ENCODE data around the gene NCK2. TPM values are rescaled to one million over a fixed set of nuclear protein-coding genes. Genes with fewer than 3 reads are reported as not detected.
"Not testable (repeated sequence)": the region's sequence is repeated elsewhere in the genome, so short reads cannot be mapped to it uniquely, and the experiment has no call there.

Gene NCK2
- total RNA-seq, 1 donor from 2014 or later, result 86.2 TPM

- no peak for DNase-seq
- no peaks in the 10 kb centered on the region for H3K9me3 Mint-ChIP-seq
- intact Hi-C loops (cut with micrococcal nuclease), result loop anchor here (2.0 kb wide), 2 partner anchors 13 to 15 kb away; no protein-coding TSS in a partner anchor
- no peaks in the 10 kb centered on the region for H3K27me3 Mint-ChIP-seq
- peaks cover 54% of the 10 kb centered on the region for H3K36me3 Mint-ChIP-seq (ENCODE audit: low read depth)
- peaks cover 70% of the 10 kb centered on the region for H3K4me1 Mint-ChIP-seq
- no peak overlapping the region for H3K4me3 Mint-ChIP-seq
- peak overlapping the region; percentile 83 for H3K27ac Mint-ChIP-seq
These were observed 23.5 kb downstream of the NCK2 start for GRCh38 chr2:105768176-105768575.

- Mint-ChIP-seq H3K27ac (peak overlapping the region; percentile 92), H3K27me3 (no peaks in the 10 kb centered on the region), H3K4me1 (peaks cover 73% of the 10 kb centered on the region), H3K4me3 (peak overlapping the region; percentile 53), H3K9me3 (no peaks in the 10 kb centered on the region), H3K36me3 (ENCODE audit: low read depth) (peaks cover 60% of the 10 kb centered on the region)
- intact Hi-C loops (cut with micrococcal nuclease), result loop anchor here (2.0 kb wide), 2 partner anchors 14 kb away; no protein-coding TSS in a partner anchor
- no peak for DNase-seq
These were observed 24.3 kb downstream of the NCK2 start for GRCh38 chr2:105768961-105769452.

GRCh38 chr2:105769504-105769903 is 24.8 kb downstream of the NCK2 start:
- Mint-ChIP-seq H3K4me1 (peaks cover 73% of the 10 kb centered on the region), H3K27ac (peak overlapping the region; percentile 92), H3K9me3 (no peaks in the 10 kb centered on the region), H3K36me3 (ENCODE audit: low read depth) (peaks cover 62% of the 10 kb centered on the region), H3K4me3 (peak overlapping the region; percentile 53), H3K27me3 (no peaks in the 10 kb centered on the region)
- no peak for DNase-seq
- intact Hi-C loops (cut with micrococcal nuclease), result loop anchor here (2.0 kb wide), 2 partner anchors 13 to 15 kb away; no protein-coding TSS in a partner anchor

GRCh38 chr2:105770149-105770548 is 25.4 kb downstream of the NCK2 start:
- Mint-ChIP-seq H3K36me3 (ENCODE audit: low read depth) (peaks cover 61% of the 10 kb centered on the region), H3K4me3 (peak overlapping the region; percentile 69), H3K4me1 (peaks cover 72% of the 10 kb centered on the region), H3K9me3 (no peaks in the 10 kb centered on the region), H3K27me3 (no peaks in the 10 kb centered on the region), H3K27ac (peak overlapping the region; percentile 92)
- no peak for DNase-seq
- intact Hi-C loops (cut with micrococcal nuclease), result no loop called here

- Mint-ChIP-seq H3K4me1 (peaks cover 74% of the 10 kb centered on the region), H3K36me3 (ENCODE audit: low read depth) (peaks cover 54% of the 10 kb centered on the region)
- DNase-seq; H3K9me3 Mint-ChIP-seq; intact Hi-C loops (cut with micrococcal nuclease); H3K27me3 Mint-ChIP-seq; H3K27ac Mint-ChIP-seq; H3K4me3 Mint-ChIP-seq: not testable (repeated sequence)
These were observed 26.6 kb downstream of the NCK2 start for GRCh38 chr2:105771291-105771690.

- no peak overlapping the region for H3K4me3 Mint-ChIP-seq
- intact Hi-C loops (cut with micrococcal nuclease), result no loop called here
- H3K9me3 Mint-ChIP-seq, result no peaks in the 10 kb centered on the region
- H3K36me3 Mint-ChIP-seq (ENCODE audit: low read depth), result peaks cover 53% of the 10 kb centered on the region
- no peak for DNase-seq
- peaks cover 75% of the 10 kb centered on the region for H3K4me1 Mint-ChIP-seq
- peak overlapping the region; percentile 65 for H3K27ac Mint-ChIP-seq
- no peaks in the 10 kb centered on the region for H3K27me3 Mint-ChIP-seq
These were observed 27.1 kb downstream of the NCK2 start for GRCh38 chr2:105771836-105772235.

GRCh38 chr2:105772362-105772761 is 27.6 kb downstream of the NCK2 start:
- Mint-ChIP-seq H3K27me3 (no peaks in the 10 kb centered on the region), H3K4me1 (peaks cover 75% of the 10 kb centered on the region), H3K4me3 (peak overlapping the region; percentile 40), H3K9me3 (no peaks in the 10 kb centered on the region), H3K36me3 (ENCODE audit: low read depth) (peaks cover 47% of the 10 kb centered on the region), H3K27ac (peak overlapping the region; percentile 63)
- intact Hi-C loops (cut with micrococcal nuclease), result no loop called here
- no peak for DNase-seq

GRCh38 chr2:105773568-105773967 is 28.9 kb downstream of the NCK2 start:
- Mint-ChIP-seq H3K9me3 (no peaks in the 10 kb centered on the region), H3K27me3 (no peaks in the 10 kb centered on the region), H3K36me3 (ENCODE audit: low read depth) (peaks cover 42% of the 10 kb centered on the region), H3K4me1 (peaks cover 80% of the 10 kb centered on the region), H3K4me3 (peak overlapping the region; percentile 14), H3K27ac (peak overlapping the region; percentile 74)
- intact Hi-C loops (cut with micrococcal nuclease), result no loop called here
- no peak for DNase-seq

- no peak for DNase-seq
- no peaks in the 10 kb centered on the region for H3K27me3 Mint-ChIP-seq
- H3K9me3 Mint-ChIP-seq, result no peaks in the 10 kb centered on the region
- H3K4me1 Mint-ChIP-seq, result peaks cover 75% of the 10 kb centered on the region
- intact Hi-C loops (cut with micrococcal nuclease), result no loop called here
- peak overlapping the region; percentile 81 for H3K27ac Mint-ChIP-seq
- H3K36me3 Mint-ChIP-seq (ENCODE audit: low read depth), result peaks cover 38% of the 10 kb centered on the region
- H3K4me3 Mint-ChIP-seq, result peak overlapping the region; percentile 58
These were observed 30.1 kb downstream of the NCK2 start for GRCh38 chr2:105774781-105775337.

- H3K27me3 Mint-ChIP-seq, result no peaks in the 10 kb centered on the region
- peak overlapping the region; percentile 81 for H3K27ac Mint-ChIP-seq
- DNase-seq, result peak; percentile 81
- H3K4me3 Mint-ChIP-seq, result peak overlapping the region; percentile 71
- H3K36me3 Mint-ChIP-seq (ENCODE audit: low read depth), result peaks cover 44% of the 10 kb centered on the region
- intact Hi-C loops (cut with micrococcal nuclease), result loop anchor here (1.0 kb wide), 1 partner anchor 30 kb away; no protein-coding TSS in a partner anchor
- H3K4me1 Mint-ChIP-seq, result peaks cover 78% of the 10 kb centered on the region
- no peaks in the 10 kb centered on the region for H3K9me3 Mint-ChIP-seq
These were observed 31.3 kb downstream of the NCK2 start for GRCh38 chr2:105775809-105776559.

- H3K9me3 Mint-ChIP-seq, result no peaks in the 10 kb centered on the region
- H3K36me3 Mint-ChIP-seq (ENCODE audit: low read depth), result peaks cover 47% of the 10 kb centered on the region
- H3K4me3 Mint-ChIP-seq, result peak overlapping the region; percentile 71
- H3K27me3 Mint-ChIP-seq, result no peaks in the 10 kb centered on the region
- peak overlapping the region; percentile 81 for H3K27ac Mint-ChIP-seq
- no peak for DNase-seq
- intact Hi-C loops (cut with micrococcal nuclease), result loop anchor here (1.0 kb wide), 1 partner anchor 30 kb away; no protein-coding TSS in a partner anchor
- H3K4me1 Mint-ChIP-seq, result peaks cover 81% of the 10 kb centered on the region
These were observed 31.8 kb downstream of the NCK2 start for GRCh38 chr2:105776560-105776928.

GRCh38 chr2:105777031-105777482 is 32.3 kb downstream of the NCK2 start:
- DNase-seq, result no peak
- peaks cover 49% of the 10 kb centered on the region for H3K36me3 Mint-ChIP-seq (ENCODE audit: low read depth)
- H3K27me3 Mint-ChIP-seq, result no peaks in the 10 kb centered on the region

GRCh38 chr2:105777506-105778055 is 32.9 kb downstream of the NCK2 start:
- Mint-ChIP-seq H3K4me3 (peak overlapping the region; percentile 71), H3K27ac (peak overlapping the region; percentile 81), H3K36me3 (ENCODE audit: low read depth) (peaks cover 50% of the 10 kb centered on the region), H3K4me1 (peaks cover 84% of the 10 kb centered on the region), H3K9me3 (no peaks in the 10 kb centered on the region), H3K27me3 (no peaks in the 10 kb centered on the region)
- intact Hi-C loops (cut with micrococcal nuclease), result loop anchor here (1.0 kb wide), 1 partner anchor 10 kb away; no protein-coding TSS in a partner anchor
- DNase-seq, result no peak

More at GRCh38 chr2:105777031-105777482, 32.3 kb downstream of the NCK2 start:
- intact Hi-C loops (cut with micrococcal nuclease), result loop anchor here (1.0 kb wide), 1 partner anchor 10 kb away; no protein-coding TSS in a partner anchor
- Mint-ChIP-seq H3K4me1 (peaks cover 82% of the 10 kb centered on the region), H3K27ac (peak overlapping the region; percentile 81), H3K9me3 (no peaks in the 10 kb centered on the region), H3K4me3 (peak overlapping the region; percentile 71)

Data from activated CD4-positive, alpha-beta T cell treated with anti-CD3 and anti-CD28 coated beads, Interleukin-2, amount 10 ng/mL, durations not matched to agents 24 days and 14 days (primary cell).